HG02973 (cell line): ENCODE results near the gene MDM2.
"Not testable (repeated sequence)": the region's sequence is repeated elsewhere in the genome, so short reads cannot be mapped to it uniquely, and the experiment has no call there.

Experiments
- ATAC-seq: cut with Tn5 transposase; IDR thresholded peaks from one replicate; pipeline ENCODE4 v1.9.1; 2021; ENCODE audit warnings: moderate library complexity; ENCODE audit not compliant: unreplicated experiment

MDM2 gene

DNA sequence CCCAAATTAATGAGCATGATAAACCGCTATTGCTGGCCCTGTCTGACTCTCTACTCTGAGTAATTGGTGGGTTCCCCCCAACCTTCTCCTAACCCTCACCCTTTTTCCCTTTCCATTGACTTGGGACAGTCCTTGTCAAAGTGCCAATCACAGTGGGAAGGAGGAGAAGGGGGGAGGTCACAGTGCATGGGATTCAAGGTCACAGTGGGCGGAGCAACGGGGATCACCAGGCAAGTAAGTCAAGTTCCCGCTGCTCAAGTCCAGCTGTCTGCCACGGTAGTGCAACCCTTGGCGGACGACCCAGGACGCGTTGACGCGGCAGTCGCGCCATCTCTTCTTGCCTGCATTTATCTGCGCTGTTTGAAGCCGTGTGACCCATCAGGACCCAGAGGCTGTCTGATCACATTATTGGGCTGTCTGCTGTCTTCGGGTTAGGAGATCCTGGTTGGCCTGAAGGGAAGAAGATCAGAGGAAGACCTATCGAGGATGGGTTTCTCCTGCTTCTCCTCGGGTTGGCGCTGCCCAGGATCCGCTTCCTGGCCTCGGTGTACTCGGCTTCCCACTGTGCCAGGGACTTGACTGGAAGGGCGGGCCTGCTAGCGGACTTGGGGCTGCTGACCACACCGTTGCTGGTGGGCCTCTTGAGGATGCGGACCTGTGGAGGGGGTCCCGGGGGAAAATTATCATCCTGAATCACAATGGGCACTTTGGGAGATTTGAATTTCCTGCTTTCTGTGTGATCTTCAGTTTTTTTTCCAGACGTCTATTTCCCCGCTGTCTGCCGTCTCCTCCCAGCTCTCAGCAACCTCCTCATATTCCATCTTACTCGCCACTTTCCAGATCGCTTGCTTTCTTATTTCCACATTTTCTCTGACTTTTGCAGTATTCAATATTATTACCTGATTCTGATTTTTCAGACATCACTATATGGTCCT is 3.1 kb upstream of the MDM2 start:
- no peak for ATAC-seq

GRCh38 chr12:68805592-68806120 is 2.3 kb upstream of the MDM2 start:
- no peak for ATAC-seq

GRCh38 chr12:68806488-68807237 is 1.3 kb upstream of the MDM2 start:
- no peak for ATAC-seq

DNA sequence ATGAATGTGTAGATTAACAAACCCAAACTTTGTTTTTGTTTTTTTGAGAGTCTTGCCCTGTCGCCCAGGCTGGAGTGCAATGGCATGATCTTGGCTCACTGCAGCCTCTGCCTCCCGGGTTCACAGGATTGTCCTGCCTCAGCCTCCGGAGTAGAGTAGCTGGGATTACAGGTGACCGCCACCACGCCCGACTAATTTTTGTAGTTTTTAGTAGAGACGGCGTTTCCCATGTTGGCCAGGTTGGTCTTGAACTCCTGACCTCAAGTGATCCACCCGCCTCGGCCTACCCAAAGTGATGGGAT is 752 bp upstream of the MDM2 start:
- not testable (repeated sequence) for ATAC-seq

- ATAC-seq = peak; percentile 56
Measured at GRCh38 chr12:68808388-68809189, 612 bp downstream of the MDM2 start.

DNA sequence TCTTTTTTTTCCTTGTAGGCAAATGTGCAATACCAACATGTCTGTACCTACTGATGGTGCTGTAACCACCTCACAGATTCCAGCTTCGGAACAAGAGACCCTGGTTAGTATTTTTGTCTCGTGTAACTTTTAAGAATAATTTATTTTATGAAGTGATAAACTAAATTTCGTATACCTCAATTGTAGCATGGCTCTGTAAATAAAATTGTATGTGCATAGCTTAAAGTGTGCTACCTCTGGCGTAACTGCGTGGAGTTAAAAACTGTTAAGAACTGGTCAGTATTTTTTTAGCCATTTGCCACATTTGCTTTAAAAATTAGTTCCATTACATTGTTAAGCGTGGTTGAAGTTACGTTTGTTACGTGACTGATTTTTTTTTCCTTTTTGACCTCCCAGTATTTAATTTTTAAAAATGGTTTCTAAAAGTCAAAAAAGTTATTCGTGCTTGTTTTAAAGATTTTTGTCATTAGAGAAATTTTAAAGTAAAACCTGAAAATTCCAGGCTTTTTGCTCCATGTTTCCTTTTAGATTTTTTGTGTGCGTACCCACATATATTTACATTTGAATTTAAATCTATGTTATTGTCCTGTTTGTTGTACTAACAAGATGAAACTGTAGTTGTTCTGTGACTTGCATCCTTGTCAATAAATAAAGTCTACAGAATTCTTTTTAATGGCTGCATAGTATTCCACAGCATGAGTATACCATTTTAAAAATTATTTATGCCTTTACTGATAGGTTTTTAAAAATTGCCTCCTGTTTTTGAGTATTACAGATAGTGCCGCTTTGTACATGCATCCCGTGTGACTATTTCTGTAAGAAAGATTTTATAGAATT is 1.4 kb downstream of the MDM2 start:
- ATAC-seq = no peak

- not testable (repeated sequence) for ATAC-seq
Measured at GRCh38 chr12:68810027-68810389, 2.0 kb downstream of the MDM2 start.

DNA sequence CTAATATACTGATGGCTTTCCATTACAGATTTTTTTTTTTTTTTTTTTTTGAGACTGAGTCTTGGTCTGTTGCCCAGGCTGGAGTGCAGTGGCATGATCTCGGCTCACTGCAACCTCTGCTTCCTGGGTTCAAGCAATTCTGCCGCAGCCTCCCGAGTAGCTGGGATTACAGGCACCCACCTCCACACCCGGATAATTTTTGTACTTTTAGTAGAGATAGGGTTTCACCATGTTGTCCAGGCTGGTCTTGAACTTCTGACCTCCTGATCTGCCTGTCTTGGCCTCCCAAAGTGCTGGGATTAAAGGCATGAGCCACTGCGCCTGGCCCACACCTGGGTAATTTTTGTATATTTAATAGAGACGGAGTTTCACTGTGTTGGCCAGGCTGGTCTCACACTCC is 3.6 kb downstream of the MDM2 start:
- not testable (repeated sequence) for ATAC-seq

- ATAC-seq = no peak
Measured at GRCh38 chr12:68812553-68813241, 4.7 kb downstream of the MDM2 start.

DNA sequence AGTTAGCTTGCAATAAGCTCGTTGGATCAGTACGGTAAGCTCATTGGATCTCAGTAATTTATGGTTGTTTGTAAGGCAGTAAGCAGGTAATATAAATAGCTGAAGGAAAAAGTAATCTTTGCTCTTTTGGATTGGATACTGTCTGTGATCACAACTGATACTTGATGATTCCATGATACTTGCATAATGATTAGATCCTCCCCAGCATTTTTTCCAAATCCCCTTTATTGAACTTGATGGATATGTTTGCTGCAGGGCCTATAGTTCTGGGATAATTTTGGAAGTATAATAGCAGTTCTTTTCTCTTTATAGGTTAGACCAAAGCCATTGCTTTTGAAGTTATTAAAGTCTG is 5.2 kb downstream of the MDM2 start:
- ATAC-seq = no peak

DNA sequence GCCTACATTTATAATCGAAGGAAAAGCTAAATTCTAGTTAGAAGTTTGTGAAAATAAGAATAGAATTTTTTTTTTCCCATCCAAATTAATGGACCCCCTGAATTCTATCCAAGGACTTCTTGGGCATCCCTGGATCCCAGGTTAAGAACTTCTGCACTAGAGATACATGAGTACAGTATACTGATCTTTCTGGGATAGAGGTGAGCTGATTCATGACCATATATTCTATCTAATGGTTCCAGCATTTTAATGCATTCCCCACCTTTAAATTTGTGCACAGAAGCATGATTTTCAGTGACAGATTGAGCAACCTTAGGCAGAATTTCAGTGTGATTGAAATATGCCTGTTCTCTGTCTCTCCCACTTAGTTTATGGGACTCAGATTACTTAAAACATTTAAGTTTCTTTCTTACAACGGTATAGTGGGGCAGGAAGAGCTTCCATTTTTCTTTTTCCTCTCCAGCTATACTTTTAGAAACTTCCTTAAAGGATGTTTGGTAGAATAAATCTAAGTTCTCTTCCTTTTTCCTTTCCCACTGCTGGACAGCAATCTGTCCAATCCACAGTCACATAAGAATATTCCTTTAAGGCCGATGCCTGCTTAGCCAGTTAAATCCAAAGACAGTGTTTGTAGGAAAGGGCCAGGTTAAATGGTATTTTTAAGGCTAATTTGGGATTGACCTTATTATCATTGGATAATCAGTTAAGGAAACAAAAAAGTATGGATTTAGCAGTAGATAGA is 6.7 kb downstream of the MDM2 start:
- ATAC-seq = no peak

DNA sequence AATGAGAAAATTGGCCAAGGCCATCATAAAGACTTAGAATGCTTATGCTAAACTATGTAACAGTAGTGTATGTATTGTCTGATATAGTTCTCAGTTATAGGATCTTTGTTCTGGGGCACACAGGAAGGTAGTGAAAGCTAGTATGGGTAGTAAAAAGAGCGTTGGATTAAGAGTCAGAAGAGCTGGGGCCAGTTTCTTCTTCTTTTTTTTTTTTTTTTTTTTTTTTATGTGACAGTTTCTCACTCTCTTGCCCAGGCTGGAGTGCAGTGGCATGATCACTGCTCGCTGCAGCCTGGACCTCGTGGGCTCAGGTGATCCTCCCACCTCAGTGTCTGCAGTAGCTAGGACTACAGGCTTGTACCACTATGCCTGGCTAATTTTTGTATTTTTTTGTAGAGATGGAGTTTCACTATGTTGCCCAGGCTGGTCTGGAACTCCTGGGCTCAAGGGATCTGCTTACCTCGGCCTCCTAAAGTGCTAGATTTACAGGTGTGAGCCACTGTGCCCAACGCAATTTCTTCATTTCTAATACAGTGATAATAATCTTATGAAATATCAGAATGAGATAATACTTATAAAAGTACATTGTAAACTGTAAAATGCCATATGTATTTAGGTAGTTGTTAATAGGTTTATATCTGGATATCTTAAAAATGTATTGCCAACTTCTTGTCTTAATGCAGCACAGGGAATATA is 7.4 kb downstream of the MDM2 start:
- no peak for ATAC-seq

- no peak for ATAC-seq
Measured at GRCh38 chr12:68815928-68816800, 8.2 kb downstream of the MDM2 start.

DNA sequence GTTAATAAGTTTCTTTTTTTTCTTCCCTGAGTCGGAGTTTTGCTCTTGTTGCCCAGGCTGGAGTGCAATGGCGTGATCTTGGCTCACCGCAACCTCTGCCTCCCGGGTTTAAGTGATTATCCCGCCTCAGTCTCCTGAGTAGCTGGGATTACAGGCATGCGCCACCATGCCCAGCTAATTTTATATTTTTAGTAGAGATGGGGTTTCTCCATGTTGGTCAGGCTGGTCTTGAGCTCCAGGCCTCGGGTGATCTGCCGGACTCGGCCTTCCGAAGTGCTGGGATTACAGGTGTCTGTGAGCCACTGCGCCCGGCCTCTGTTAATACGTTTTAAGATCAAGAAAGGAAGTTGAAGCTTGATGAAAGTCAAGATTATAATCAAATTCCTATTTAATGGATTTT is 11.5 kb downstream of the MDM2 start:
- ATAC-seq = not testable (repeated sequence)

GRCh38 chr12:68821357-68822188 is 13.6 kb downstream of the MDM2 start:
- no peak for ATAC-seq

DNA sequence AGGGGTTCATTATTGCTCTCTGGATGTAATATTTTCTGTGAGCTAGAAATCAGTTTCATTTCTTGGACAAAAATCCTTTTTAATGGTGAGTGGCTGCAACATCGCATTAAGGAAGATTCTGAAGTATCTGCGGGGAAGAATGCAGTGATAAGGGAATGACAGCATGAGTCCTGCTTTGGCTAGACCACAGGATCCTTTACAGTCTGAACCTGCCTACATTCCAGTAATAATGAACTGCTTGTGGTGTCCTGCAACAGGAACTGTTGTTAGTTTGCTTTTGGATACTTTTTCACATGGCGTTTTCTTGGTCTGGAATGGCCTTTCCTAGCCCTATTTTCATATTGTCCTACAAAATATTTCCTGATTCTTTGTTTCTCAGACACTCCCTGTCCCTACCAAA is 15.7 kb downstream of the MDM2 start:
- no peak for ATAC-seq

DNA sequence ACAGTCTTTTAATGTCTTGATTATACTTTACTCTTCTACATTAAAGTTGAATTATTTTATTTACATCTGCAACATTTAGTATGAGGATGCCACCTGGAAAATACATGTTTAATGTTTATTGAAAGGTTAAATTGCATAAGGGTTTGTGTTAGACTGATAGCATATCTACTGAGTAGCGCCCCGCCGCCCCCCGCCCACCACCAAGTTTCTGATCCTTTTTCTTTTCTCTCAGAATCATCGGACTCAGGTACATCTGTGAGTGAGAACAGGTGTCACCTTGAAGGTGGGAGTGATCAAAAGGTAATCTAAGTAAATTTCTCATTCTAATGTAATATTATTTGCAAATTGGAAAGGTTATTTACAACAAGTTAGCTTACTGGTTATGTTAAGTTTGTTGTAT is 16.2 kb downstream of the MDM2 start:
- ATAC-seq = no peak
